A549 treated with CORT108297 at 1 μM for 4 hours (cell line): ENCODE data around the gene TOX2. TPM values are rescaled to one million over a fixed set of nuclear protein-coding genes. Genes with fewer than 3 reads are reported as not detected.

Experiments
- total RNA-seq: library from RNA; stranded (reverse); fragments of 200-300 nt; extraction: Qiagen RNA extraction; gene quantifications from 5 replicates; pipeline ENCODE4 v1.2.3, GENCODE V29; 2022

The TOX2 gene, protein sequence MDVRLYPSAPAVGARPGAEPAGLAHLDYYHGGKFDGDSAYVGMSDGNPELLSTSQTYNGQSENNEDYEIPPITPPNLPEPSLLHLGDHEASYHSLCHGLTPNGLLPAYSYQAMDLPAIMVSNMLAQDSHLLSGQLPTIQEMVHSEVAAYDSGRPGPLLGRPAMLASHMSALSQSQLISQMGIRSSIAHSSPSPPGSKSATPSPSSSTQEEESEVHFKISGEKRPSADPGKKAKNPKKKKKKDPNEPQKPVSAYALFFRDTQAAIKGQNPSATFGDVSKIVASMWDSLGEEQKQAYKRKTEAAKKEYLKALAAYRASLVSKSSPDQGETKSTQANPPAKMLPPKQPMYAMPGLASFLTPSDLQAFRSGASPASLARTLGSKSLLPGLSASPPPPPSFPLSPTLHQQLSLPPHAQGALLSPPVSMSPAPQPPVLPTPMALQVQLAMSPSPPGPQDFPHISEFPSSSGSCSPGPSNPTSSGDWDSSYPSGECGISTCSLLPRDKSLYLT
- total RNA-seq, result 8.0 to 13.1 TPM (median 11.2 TPM) in 5 replicates

DNA sequence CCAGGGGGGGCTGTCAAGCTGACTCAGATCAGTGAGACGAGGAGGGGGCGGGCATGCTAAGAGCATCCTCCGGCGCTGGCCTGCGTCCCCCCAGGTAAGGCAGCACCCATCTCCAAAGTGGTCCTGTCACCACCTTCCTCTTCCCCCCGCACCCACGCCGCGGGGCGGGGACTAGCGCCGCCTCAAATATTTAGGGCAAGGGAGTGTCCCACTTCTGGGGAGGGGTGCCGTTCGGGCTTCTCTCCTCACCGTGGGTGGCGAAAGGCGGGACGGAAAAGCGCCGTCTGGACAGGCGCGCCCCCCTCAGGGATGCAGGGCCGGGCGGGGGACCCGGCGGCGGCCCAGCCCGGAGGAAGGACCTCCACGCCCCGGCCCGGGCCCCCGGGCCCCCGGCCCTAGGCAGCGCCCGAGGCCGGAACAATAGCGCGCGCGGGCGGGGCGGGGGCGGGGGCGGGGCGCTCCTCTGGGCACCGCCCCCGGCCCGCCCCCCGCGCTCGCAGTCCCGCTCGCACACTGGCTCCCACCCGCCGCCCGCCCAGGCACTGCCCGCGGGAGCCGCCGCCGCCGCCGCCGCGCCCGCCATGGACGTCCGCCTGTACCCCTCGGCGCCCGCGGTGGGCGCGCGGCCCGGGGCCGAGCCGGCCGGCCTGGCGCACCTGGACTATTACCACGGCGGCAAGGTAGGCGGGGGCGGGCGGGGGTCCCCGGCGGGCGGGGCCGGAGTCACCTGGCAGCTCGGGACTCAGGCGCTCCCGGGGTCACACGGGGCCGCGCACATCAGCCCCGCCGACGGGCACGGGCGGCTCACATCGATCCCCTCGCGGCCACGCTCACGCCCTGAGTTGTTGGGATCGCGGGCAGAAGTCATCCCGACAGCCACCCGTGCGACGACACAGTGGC, at the start of gene TOX2:
TOX2 (plus strand) TSS at position 542 of the 900 bp plus-strand sequence; CDS start at position 582, 40 bp downstream.

Other genes with a start within 250 kb of the TOX2 start
- gene MYBL2, start 247.7 kb upstream of the TOX2 start, total RNA-seq, result 71.5 to 82.4 TPM (median 76.0 TPM) in 5 replicates
- not detected in 5 replicates for gene GTSF1L, start 187.8 kb upstream of the TOX2 start, total RNA-seq